Mononuclear cell (primary cell): Measurements from ENCODE around the gene FAM110D. TPM values are rescaled to one million over a fixed set of nuclear protein-coding genes. Genes with fewer than 3 reads are reported as not detected.

ENCODE experiments used
- H3K27me3 ChIP-seq: 2 replicates; pipeline ENCODE4 v1.6.0; 2011; ENCODE audit warnings: low read length, control low read depth; ENCODE audit not compliant: insufficient read depth
- H3K4me1 ChIP-seq: 2 replicates; pipeline ENCODE4 v1.5.1; 2011; ENCODE audit warnings: mild to moderate bottlenecking, low read length, control low read depth; ENCODE audit not compliant: insufficient read depth
- H3K4me3 ChIP-seq: 2 replicates; pipeline ENCODE4 v1.5.1; 2011; ENCODE audit warnings: mild to moderate bottlenecking, low read length, moderate library complexity
- H3K9me3 ChIP-seq: 2 replicates; pipeline ENCODE4 v1.5.1; 2011; ENCODE audit warnings: low read depth, mild to moderate bottlenecking, control low read depth, low read length
- total RNA-seq: library from RNA; depleted of rRNA; stranded (reverse); fragments of >200 nt; gene quantifications from one replicate; pipeline ENCODE4 v1.2.3, GENCODE V29; 2012

Gene FAM110D
- total RNA-seq, 1 donor = not detected

- Histone ChIP-seq H3K4me3 (no peak overlapping the region), H3K4me1 (peaks cover 33% of the 10 kb centered on the region), H3K27me3 (peaks cover 18% of the 10 kb centered on the region), H3K9me3 (no peaks in the 10 kb centered on the region)
Measured at GRCh38 chr1:26166719-26167281, 7.9 kb downstream of the FAM110D start.

- Histone ChIP-seq H3K4me3 (peak within 1 kb of the TSS; percentile 69), H3K4me1 (peaks cover 26% of the 10 kb centered on the region), H3K9me3 (no peaks in the 10 kb centered on the region), H3K27me3 (peaks cover 4% of the 10 kb centered on the region)
Measured at GRCh38 chr1:26168410-26169197, 9.7 kb downstream of the FAM110D start, which contains the start of gene C1orf232. Gene C1orf232 (minus strand): TSS chr1:26168963. CDS start chr1:26168499, 464 bp downstream.

GRCh38 chr1:26169198-26169554 is 10.3 kb downstream of the FAM110D start:
- Histone ChIP-seq H3K4me1 (peaks cover 21% of the 10 kb centered on the region), H3K27me3 (no peaks in the 10 kb centered on the region), H3K4me3 (no peak overlapping the region), H3K9me3 (no peaks in the 10 kb centered on the region)

GRCh38 chr1:26169669-26170471 is 11.0 kb downstream of the FAM110D start, which contains the start of gene ZNF593:
Gene ZNF593 (plus strand): TSS chr1:26169908. CDS start chr1:26169984, 76 bp downstream.
- H3K4me3 ChIP-seq = peak within 1 kb of the TSS; percentile 69
- H3K4me1 ChIP-seq = peaks cover 16% of the 10 kb centered on the region
- no peaks in the 10 kb centered on the region for H3K27me3 ChIP-seq
- no peaks in the 10 kb centered on the region for H3K9me3 ChIP-seq

DNA sequence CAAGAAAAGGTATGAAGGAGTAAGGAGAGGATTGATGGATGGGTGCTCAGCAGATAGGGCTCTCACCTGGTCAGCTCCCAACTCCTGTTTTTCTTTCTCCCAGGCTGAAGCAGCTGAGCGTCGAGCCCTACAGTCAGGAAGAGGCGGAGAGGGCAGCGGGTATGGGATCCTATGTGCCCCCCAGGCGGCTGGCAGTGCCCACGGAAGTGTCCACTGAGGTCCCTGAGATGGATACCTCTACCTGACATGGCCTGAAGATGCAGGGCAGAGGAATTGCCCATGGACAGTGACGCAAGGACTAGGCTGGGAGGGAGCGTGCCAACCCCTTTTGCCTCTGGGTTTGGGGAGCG is 11.6 kb downstream of the FAM110D start:
- peaks cover 16% of the 10 kb centered on the region for H3K4me1 ChIP-seq
- H3K27me3 ChIP-seq = no peaks in the 10 kb centered on the region
- H3K4me3 ChIP-seq = peak overlapping the region; percentile 69
- no peaks in the 10 kb centered on the region for H3K9me3 ChIP-seq

DNA sequence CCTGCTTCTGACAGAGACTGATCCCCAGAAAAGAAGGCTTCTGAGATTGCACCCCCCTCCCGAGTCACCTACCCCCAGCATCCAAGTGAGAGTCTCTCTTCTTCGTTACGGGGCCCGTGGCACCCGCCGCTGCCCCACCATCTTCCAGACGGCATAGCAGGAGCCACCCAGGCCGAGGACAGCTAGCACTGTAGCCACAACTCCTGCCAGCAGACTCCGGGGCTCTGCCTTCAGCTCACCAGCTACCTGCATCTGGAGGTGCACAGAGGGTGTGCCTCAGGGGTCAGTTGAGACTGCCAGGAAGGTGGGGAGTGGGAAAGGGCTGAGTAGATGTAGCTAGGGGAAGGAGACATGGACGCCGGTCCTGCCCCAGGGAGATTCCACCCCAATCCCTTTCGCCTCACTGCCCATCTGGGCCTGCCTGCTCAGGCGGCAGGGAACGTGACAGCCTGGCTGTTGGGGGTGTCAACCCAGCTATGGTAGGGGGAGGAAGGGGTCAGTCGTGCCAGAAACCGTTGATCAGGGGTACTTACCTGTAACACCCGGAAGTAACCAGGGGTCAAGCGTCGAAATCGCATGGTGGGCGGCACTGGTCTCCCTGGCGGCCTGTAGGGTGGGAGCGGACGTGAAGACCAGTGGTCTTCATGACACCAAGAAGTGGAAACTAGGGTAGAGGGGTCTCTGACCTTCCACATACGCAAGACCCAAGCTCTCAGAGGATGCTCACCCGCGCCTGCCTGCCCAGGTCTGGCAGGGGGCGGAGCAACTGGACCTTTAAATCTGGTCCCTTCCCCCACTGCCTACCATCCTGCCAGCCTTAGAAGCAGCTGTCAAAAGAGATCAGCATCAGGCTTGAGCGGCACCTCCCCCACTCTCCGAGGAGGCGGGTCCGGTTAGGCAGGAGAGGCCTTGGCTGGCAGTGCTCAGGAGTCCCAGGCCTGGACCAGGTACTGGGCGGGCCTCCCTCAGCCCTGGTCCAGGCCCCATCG is 12.5 kb downstream of the FAM110D start, which contains the start of gene ZNF593OS:
ZNF593OS (minus strand) TSS at position 749 of the 989 bp plus-strand sequence; CDS start at position 578, 171 bp downstream.
- H3K4me3 ChIP-seq = no peak within 1 kb of the TSS
- peaks cover 16% of the 10 kb centered on the region for H3K4me1 ChIP-seq
- H3K27me3 ChIP-seq = no peaks in the 10 kb centered on the region
- H3K9me3 ChIP-seq = no peaks in the 10 kb centered on the region

DNA sequence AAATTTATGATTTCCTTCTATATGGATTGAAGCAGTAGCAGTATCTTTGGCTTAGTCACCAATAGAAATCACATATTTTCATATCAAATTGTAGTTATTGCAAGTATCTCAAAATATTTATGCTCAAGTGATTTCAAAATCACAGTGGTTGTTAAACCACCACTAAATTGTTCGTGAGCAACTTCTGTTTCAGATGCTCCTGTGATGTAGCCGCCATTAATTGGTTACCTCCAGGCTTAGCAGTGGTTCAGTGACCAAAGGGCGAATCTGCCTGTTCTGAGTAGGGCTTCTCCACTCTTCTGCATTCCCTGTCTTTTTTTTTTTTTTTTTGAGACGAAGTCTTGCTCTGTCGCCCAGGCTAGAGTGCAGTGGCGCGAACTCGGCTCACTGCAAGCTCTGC is 16.5 kb downstream of the FAM110D start:
- Histone ChIP-seq H3K4me3 (no peak overlapping the region), H3K27me3 (no peaks in the 10 kb centered on the region), H3K4me1 (peaks cover 4% of the 10 kb centered on the region), H3K9me3 (no peaks in the 10 kb centered on the region)

GRCh38 chr1:26177182-26177684 is 18.4 kb downstream of the FAM110D start, which contains the start of gene CNKSR1:
Gene CNKSR1 (plus strand): TSS chr1:26177491. CDS start chr1:26177548, 57 bp downstream.
- Histone ChIP-seq H3K4me3 (no peak within 1 kb of the TSS), H3K27me3 (no peaks in the 10 kb centered on the region), H3K9me3 (no peaks in the 10 kb centered on the region), H3K4me1 (no peaks in the 10 kb centered on the region)

GRCh38 chr1:26180010-26180506 is 21.2 kb downstream of the FAM110D start:
- Histone ChIP-seq H3K4me1 (no peaks in the 10 kb centered on the region), H3K4me3 (no peak overlapping the region), H3K27me3 (no peaks in the 10 kb centered on the region), H3K9me3 (no peaks in the 10 kb centered on the region)

DNA sequence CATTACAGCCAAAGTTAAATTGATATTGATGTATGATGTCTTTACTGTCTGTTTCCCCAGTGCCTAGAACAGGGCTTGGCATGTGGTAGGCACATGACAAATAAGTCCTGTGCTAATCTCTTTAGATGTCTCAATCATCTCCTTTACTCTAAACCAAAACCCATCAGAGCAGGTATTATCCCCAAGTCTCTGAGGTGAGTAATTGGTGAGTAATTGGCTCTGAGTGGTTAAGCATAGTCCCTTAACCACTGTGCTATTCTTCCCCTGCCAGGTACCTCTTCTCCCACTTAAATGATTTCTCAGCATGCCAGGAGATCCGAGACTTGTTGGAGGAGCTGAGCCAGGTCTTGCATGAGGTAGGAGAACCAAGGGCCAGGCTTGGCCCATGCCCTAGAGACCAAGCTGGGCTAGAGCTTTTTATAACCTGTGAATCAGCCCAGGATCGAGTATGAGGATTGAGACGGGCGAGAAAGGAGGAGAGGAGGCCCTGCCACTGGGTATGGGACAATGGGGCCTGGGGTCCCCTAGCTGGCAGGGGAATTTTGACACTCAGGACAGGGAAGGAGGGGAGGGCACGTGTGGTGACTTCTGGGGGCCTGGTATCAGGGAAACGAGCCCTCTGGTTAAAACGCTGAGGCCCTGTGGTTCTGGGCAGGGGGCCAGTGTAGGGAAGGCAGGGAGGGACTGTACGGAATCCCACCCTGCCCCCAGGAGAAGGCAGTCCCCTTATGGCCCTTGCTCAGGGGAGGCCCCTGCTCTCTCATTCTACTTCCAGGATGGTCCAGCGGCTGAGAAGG is 22.9 kb downstream of the FAM110D start:
- H3K4me1 ChIP-seq = no peaks in the 10 kb centered on the region
- no peaks in the 10 kb centered on the region for H3K9me3 ChIP-seq
- no peak overlapping the region for H3K4me3 ChIP-seq
- H3K27me3 ChIP-seq = no peaks in the 10 kb centered on the region

- Histone ChIP-seq H3K27me3 (no peaks in the 10 kb centered on the region), H3K4me1 (no peaks in the 10 kb centered on the region), H3K9me3 (no peaks in the 10 kb centered on the region), H3K4me3 (no peak overlapping the region)
Measured at GRCh38 chr1:26182383-26182696, 23.5 kb downstream of the FAM110D start.

GRCh38 chr1:26184086-26184485 is 25.2 kb downstream of the FAM110D start:
- Histone ChIP-seq H3K9me3 (no peaks in the 10 kb centered on the region), H3K4me3 (no peak overlapping the region), H3K27me3 (no peaks in the 10 kb centered on the region), H3K4me1 (no peaks in the 10 kb centered on the region)

DNA sequence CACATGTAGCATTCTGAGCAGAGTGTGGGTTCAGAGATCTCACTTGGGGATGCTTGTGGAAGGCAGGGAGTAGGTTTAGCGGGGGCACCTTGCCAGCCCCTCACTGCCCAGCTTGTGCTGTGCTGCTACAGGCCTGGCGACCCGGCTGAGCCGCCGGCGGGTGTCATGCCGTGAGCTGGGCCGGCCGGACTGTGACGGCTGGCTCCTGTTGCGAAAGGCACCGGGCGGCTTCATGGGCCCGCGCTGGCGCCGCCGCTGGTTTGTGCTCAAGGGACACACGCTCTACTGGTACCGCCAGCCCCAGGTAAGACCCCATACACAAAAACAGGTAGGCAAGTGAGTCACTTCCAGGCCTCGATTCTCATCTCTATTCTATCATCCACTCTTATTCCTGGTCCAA is 26.0 kb downstream of the FAM110D start:
- Histone ChIP-seq H3K4me1 (no peaks in the 10 kb centered on the region), H3K4me3 (no peak overlapping the region), H3K9me3 (no peaks in the 10 kb centered on the region), H3K27me3 (no peaks in the 10 kb centered on the region)
